NCI-H146 (cell line): ENCODE results near the gene ZNF428.
A peak's percentile ranks its signal among the peaks of the same experiment; 100 is the strongest.
"Not testable (repeated sequence)": the region's sequence is repeated elsewhere in the genome, so short reads cannot be mapped to it uniquely, and the experiment has no call there.

Experiments used
- DNase-seq: peaks from one replicate; lab custom pipeline; 2025; lab: John Stamatoyannopoulos, UW

ZNF428 gene

GRCh38 chr19:43592800-43593350 lies 26.6 kb downstream of the ZNF428 start:
- DNase-seq = no peak

- no peak for DNase-seq
Measured at GRCh38 chr19:43591904-43592772, 27.3 kb downstream of the ZNF428 start.

GRCh38 chr19:43589678-43590077 lies 29.8 kb downstream of the ZNF428 start:
- DNase-seq = no peak

- no peak for DNase-seq
Measured at GRCh38 chr19:43589277-43589676, 30.2 kb downstream of the ZNF428 start.

GRCh38 chr19:43587029-43587428 lies 32.4 kb downstream of the ZNF428 start:
- DNase-seq = not testable (repeated sequence)

- DNase-seq = no peak
Measured at GRCh38 chr19:43586346-43586745, 33.1 kb downstream of the ZNF428 start.

GRCh38 chr19:43584484-43584883 lies 34.9 kb downstream of the ZNF428 start:
- DNase-seq = no peak

GRCh38 chr19:43582495-43582894 lies 36.9 kb downstream of the ZNF428 start:
- DNase-seq = no peak

GRCh38 chr19:43581467-43581866 lies 38.0 kb downstream of the ZNF428 start:
- DNase-seq = no peak

GRCh38 chr19:43578787-43579186 lies 40.6 kb downstream of the ZNF428 start:
- no peak for DNase-seq

GRCh38 chr19:43575955-43576878 lies 43.2 kb downstream of the ZNF428 start:
- DNase-seq = peak; percentile 88

GRCh38 chr19:43575156-43575950 lies 44.1 kb downstream of the ZNF428 start, which contains the start of the genes PINLYP and XRCC1:
Gene PINLYP (plus strand): TSS chr19:43575801. CDS start chr19:43577192, 1,391 bp downstream.
Gene XRCC1 (minus strand): TSS chr19:43575527. CDS start chr19:43575458, 69 bp downstream.
- peak; percentile 99 for DNase-seq

- DNase-seq = no peak
Measured at GRCh38 chr19:43574424-43575155, 44.8 kb downstream of the ZNF428 start.

- DNase-seq = peak; percentile 44
Measured at GRCh38 chr19:43572171-43572588, 47.2 kb downstream of the ZNF428 start.

GRCh38 chr19:43570174-43570791 lies 49.1 kb downstream of the ZNF428 start:
- peak; percentile 94 for DNase-seq

- DNase-seq = no peak
Measured at GRCh38 chr19:43569657-43570056, 49.8 kb downstream of the ZNF428 start.

GRCh38 chr19:43564800-43565199 lies 54.6 kb downstream of the ZNF428 start:
- no peak for DNase-seq

GRCh38 chr19:43563816-43564457 lies 55.5 kb downstream of the ZNF428 start:
- no peak for DNase-seq

GRCh38 chr19:43562698-43563241 lies 56.7 kb downstream of the ZNF428 start:
- peak; percentile 63 for DNase-seq
